HCT116 (cell line): ENCODE measurements around the gene HYAL2. TPM values are rescaled to one million over a fixed set of nuclear protein-coding genes. Genes with fewer than 3 reads are reported as not detected.

Experiments
- ATAC-seq: fragments of 200-7000 bp; cut with Tn5 transposase; 2 replicates; pipeline ENCODE4 v1.9.1; 2020; ENCODE audit warnings: mild to moderate bottlenecking, moderate library complexity
- BruUV-seq: library from RNA; stranded (reverse); fragments of 400-500 nt; replicated peaks from 2 replicates; lab custom pipeline; 2021; lab: Mats Ljungman, UMichigan
- CTCF ChIA-PET: fragments of 300-600 bp; sonication (Branson Sonifier 250); formaldehyde crosslinking; loops from one replicate; lab custom pipeline; 2021; ENCODE audit warnings: antibody characterized with exemption; lab: Charles Lee
- POLR2A ChIA-PET: fragments of 300-600, 350-600 bp; sonication (Branson Sonifier 250); formaldehyde crosslinking; loops from one replicate; lab custom pipeline; 2021; ENCODE audit warnings: antibody characterized with exemption; lab: Charles Lee
- RAD21 ChIA-PET, 2 experiments: fragments of 300-600 bp; sonication (Branson Sonifier 250); formaldehyde crosslinking; loops; one replicate each; lab custom pipeline; 2023; ENCODE audit warnings: low total read pairs in 2 of 2; ENCODE audit not compliant: uncharacterized antibody in 2 of 2, unreplicated experiment in 2 of 2, low non-redundant PET in 1 of 2; lab: Charles Lee
- DNase-seq: peaks from one replicate; pipeline ENCODE4 v3.0.0-alpha.2; 2010; ENCODE audit warnings: low read depth, low spot score
- H2AFZ ChIP-seq: fragments of 200-600 bp; shearing (Covaris generic), sonication (generic); 2 replicates; pipeline ENCODE4 v1.6.1; 2017; ENCODE audit warnings: low read depth, mixed run types, mixed read lengths, antibody characterized with exemption, low read length; ENCODE audit not compliant: poor library complexity, severe bottlenecking
- H3K27ac ChIP-seq: 2 replicates; pipeline ENCODE4 v1.5.1; 2012; ENCODE audit warnings: low read depth, low read length
- H3K27me3 ChIP-seq: fragments of 200-600 bp; sonication (generic); 2 replicates; pipeline ENCODE4 v1.6.1; 2016; ENCODE audit warnings: mixed run types, low read length, mixed read lengths; ENCODE audit not compliant: insufficient read depth
- H3K36me3 ChIP-seq, 2 experiments: fragments of 200-500 bp in 1 of 2; fragments of 200-600 bp in 1 of 2; sonication (Bioruptor generic) in 1 of 2; sonication (generic) in 1 of 2; 2 replicates each; pipeline versions ENCODE4 v1.5.1 to v1.6.1; 2014 to 2016; ENCODE audit warnings: low read length in 2 of 2, inconsistent platforms in 1 of 2, mixed read lengths in 1 of 2, mixed run types in 1 of 2; ENCODE audit not compliant: insufficient read depth in 2 of 2, control insufficient read depth in 1 of 2
- H3K4me1 ChIP-seq, 2 experiments: fragments of 200-600 bp in 1 of 2; sonication (generic) in 1 of 2; 2 replicates each; pipeline versions ENCODE4 v1.5.1 to v1.6.1; 2012 to 2017; ENCODE audit warnings: low read length in 2 of 2, inconsistent platforms in 1 of 2, mild to moderate bottlenecking in 1 of 2, mixed read lengths in 1 of 2, mixed run types in 1 of 2, moderate library complexity in 1 of 2; ENCODE audit not compliant: insufficient read depth in 2 of 2, control insufficient read depth in 1 of 2
- H3K4me2 ChIP-seq: fragments of 200-600 bp; sonication (generic); 2 replicates; pipeline ENCODE4 v1.6.1; 2017; ENCODE audit warnings: mixed run types, low read length, mixed read lengths
- H3K4me3 ChIP-seq, 2 experiments: fragments of 200-600 bp in 1 of 2; sonication (generic) in 1 of 2; replicated peaks in 1 of 2; 2 replicates each; pipeline ENCODE4 v1.5.1; 2011 to 2016; ENCODE audit warnings: low read length in 2 of 2, control low read depth in 1 of 2, low read depth in 1 of 2, mild to moderate bottlenecking in 1 of 2, mixed read lengths in 1 of 2, mixed run types in 1 of 2
- H3K79me2 ChIP-seq: fragments of 200-600 bp; sonication (generic); 2 replicates; pipeline ENCODE4 v1.6.1; 2017; ENCODE audit warnings: mild to moderate bottlenecking, mixed run types, low read length, moderate library complexity, mixed read lengths; ENCODE audit not compliant: insufficient read depth
- H3K9ac ChIP-seq: fragments of 200-600 bp; sonication (generic); 2 replicates; pipeline ENCODE4 v1.6.1; 2016; ENCODE audit warnings: low read length, mixed read lengths
- H3K9me2 ChIP-seq: fragments of 200-600 bp; sonication (generic), shearing (Covaris generic); 2 replicates; pipeline ENCODE4 v1.6.1; 2017; ENCODE audit warnings: mixed run types, mild to moderate bottlenecking, moderate library complexity; ENCODE audit not compliant: insufficient read depth
- H3K9me3 ChIP-seq, 2 experiments: fragments of 200-500 bp in 1 of 2; fragments of 200-600 bp in 1 of 2; sonication (Bioruptor generic) in 1 of 2; sonication (generic) in 1 of 2; 2 replicates each; pipeline ENCODE4 v1.6.1; 2014 to 2017; ENCODE audit warnings: low read length in 2 of 2, mixed read lengths in 2 of 2, inconsistent platforms in 1 of 2, low read depth in 1 of 2, mild to moderate bottlenecking in 1 of 2, mixed run types in 1 of 2, moderate library complexity in 1 of 2; ENCODE audit not compliant: control insufficient read depth in 1 of 2, insufficient read depth in 1 of 2
- H4K20me1 ChIP-seq: fragments of 200-600 bp; sonication (generic), shearing (Covaris generic); 2 replicates; pipeline ENCODE4 v1.6.1; 2017; ENCODE audit warnings: mixed run types, mild to moderate bottlenecking, moderate library complexity; ENCODE audit not compliant: insufficient read depth
- CBX3 ChIP-seq: IDR thresholded peaks from 2 replicates; pipeline ENCODE4 v1.6.1; 2012; ENCODE audit warnings: low read depth
- CEBPB ChIP-seq: IDR thresholded peaks from 2 replicates; pipeline ENCODE4 v1.6.1; 2012; ENCODE audit warnings: low read depth
- EZH2phosphoT487 ChIP-seq: fragments of 200-600 bp; IDR thresholded peaks from 2 replicates; pipeline ENCODE4 v1.6.1; 2018; ENCODE audit warnings: antibody characterized with exemption, borderline replicate concordance
- FOSL1 ChIP-seq: IDR thresholded peaks from 2 replicates; pipeline ENCODE4 v1.6.1; 2012; ENCODE audit warnings: low read depth
- JUND ChIP-seq: IDR thresholded peaks from 2 replicates; pipeline ENCODE4 v1.6.1; 2012
- POLR2A ChIP-seq: IDR thresholded peaks from 2 replicates; pipeline ENCODE4 v1.7.0; 2011; ENCODE audit warnings: borderline replicate concordance; ENCODE audit not compliant: insufficient read depth, insufficient read length; ENCODE audit errors: extremely low read depth
- POLR2AphosphoS5 ChIP-seq: IDR thresholded peaks from 2 replicates; pipeline ENCODE4 v1.6.1; 2011; ENCODE audit warnings: mild to moderate bottlenecking, low read depth, low read length, moderate library complexity
- SIN3A ChIP-seq: IDR thresholded peaks from 2 replicates; pipeline ENCODE4 v1.6.1; 2012; ENCODE audit warnings: low read depth
- SRF ChIP-seq: IDR thresholded peaks from 2 replicates; pipeline ENCODE4 v1.6.1; 2012; ENCODE audit warnings: low read depth
- ZBTB33 ChIP-seq: IDR thresholded peaks from 2 replicates; pipeline ENCODE4 v1.6.1; 2011; ENCODE audit warnings: mild to moderate bottlenecking, low read length, moderate library complexity; ENCODE audit not compliant: insufficient replicate concordance; ENCODE audit errors: extremely low read depth
- ZFX ChIP-seq: fragments of 450-650 bp; IDR thresholded peaks from 2 replicates; pipeline ENCODE4 v1.6.1; 2017
- intact Hi-C: fragments of 100-400 bp; cut with micrococcal nuclease; formaldehyde crosslinking; loops from 2 replicates; pipeline ENCODE4 v1.10.0; 2022
- total RNA-seq: library from RNA; stranded (reverse); gene quantifications from one replicate; pipeline ENCODE4 v1.2.1, GENCODE V29; 2021; ENCODE audit not compliant: unreplicated experiment

HYAL2 gene
- total RNA-seq, 1 experiment from 2014 or later = 42.2 TPM

- Histone ChIP-seq H4K20me1 (no peaks in the 10 kb centered on the region), H3K4me2 (no peak overlapping the region), H3K9me2 (no peaks in the 10 kb centered on the region), H3K4me3 (no peak overlapping the region), H2AFZ (no peak overlapping the region), H3K9ac (no peak overlapping the region), H3K27ac (no peak overlapping the region), H3K27me3 (no peaks in the 10 kb centered on the region), H3K4me1 (peaks cover 25 to 53% of the 10 kb centered on the region in 2 experiments), H3K79me2 (peaks cover 37% of the 10 kb centered on the region), H3K36me3 (peaks cover 15% of the 10 kb centered on the region in 2 experiments; a peak in 3 of 4 replicates), H3K9me3 (no peaks in the 10 kb centered on the region)
- BruUV-seq = no TSS peak
- ChIA-PET POLR2A (interaction anchor here (0.6 kb wide), 1 partner anchor 12 kb away, joined by 3 read pairs; no protein-coding TSS in a partner anchor), CTCF (interaction anchor here (1.3 to 1.8 kb wide), 5 partner anchors 12 to 56 kb away, joined by 4 to 14 read pairs (median 8); partner anchors contain the start of genes HYAL1, IFRD2, RASSF1 and SEMA3B), RAD21 (no interaction called here)
- ATAC-seq (no peak), DNase-seq (no peak)
- TF ChIP-seq CBX3 (no peak), POLR2A (no peak), JUND (no peak), ZBTB33 (no peak), SRF (no peak), POLR2AphosphoS5 (no peak), SIN3A (no peak), ZFX (no peak), EZH2phosphoT487 (no peak), FOSL1 (no peak), CEBPB (no peak)
- intact Hi-C loops = loop anchor here (2.0 kb wide), 1 partner anchor 64 kb away; no protein-coding TSS in a partner anchor
Measured at GRCh38 chr3:50325113-50325480, 2.6 kb upstream of the HYAL2 start.
